Measurements from ENCODE around the gene UQCR10.

The UQCR10 gene

DNA sequence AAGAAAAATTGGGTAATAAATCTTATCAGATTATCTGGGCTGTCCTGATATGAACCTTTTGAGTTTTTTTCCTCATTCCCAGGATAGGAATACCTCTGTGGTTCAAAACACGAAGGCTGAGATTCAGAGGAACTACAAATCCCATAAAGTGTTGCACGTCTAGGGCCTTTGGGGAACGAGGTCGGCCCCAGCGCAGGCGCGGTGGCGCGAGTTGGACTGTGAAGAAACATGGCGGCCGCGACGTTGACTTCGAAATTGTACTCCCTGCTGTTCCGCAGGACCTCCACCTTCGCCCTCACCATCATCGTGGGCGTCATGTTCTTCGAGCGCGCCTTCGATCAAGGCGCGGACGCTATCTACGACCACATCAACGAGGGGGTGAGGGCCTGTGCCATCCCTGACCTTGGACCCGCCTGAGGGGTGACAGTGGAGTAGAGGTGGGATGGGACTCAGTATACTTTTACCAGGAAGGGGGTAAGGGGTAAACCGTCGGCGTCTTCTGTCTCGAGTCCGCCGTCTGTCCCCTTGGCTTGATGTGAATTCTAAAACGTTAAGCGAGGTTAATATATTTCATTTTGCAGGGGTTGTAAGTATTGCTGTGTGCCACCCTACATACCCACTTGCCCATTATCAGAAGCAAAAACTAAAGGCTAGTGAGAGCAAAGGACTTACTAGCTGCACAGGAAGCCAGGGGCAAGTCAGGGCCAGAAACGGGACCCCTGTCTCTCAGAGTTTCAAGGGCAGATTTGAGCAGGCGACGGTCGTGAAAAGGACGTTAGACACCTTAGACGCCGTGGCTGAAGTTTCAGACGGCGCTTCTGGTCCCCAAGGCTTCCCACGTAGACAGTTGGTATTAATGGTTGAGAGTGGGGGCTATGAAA lies at the start of gene UQCR10:
Gene UQCR10 (plus strand): TSS at position 199 of the 881 bp plus-strand sequence. CDS start 30 bp downstream, at position 229.
- peak within 1 kb of the TSS; percentile 84 to 94 (median 90) for H3K9ac ChIP-seq
- peak within 1 kb of the TSS; percentile 77 to 93 (median 84) for H3K4me3 ChIP-seq
- peaks cover 23 to 37% (median 28%) of the 10 kb centered on the region in 11 experiments for H3K36me3 ChIP-seq
- no peak for TF ChIP-seq Cebpa-rat (IDR thresholded peaks at IDR 0.05)
- H3K27me3 ChIP-seq, result no peaks in the 10 kb centered on the region
- peak within 1 kb of the TSS; percentile 79 to 95 (median 92) for H3K4me2 ChIP-seq
- H3K9me3 ChIP-seq (replicated peaks in 1 of 11), result no peaks in the 10 kb centered on the region
- H3K27ac ChIP-seq, result peak within 1 kb of the TSS; percentile 84 to 96 (median 90)
- peaks cover 35 to 48% (median 40%) of the 10 kb centered on the region in 10 experiments for H3K4me1 ChIP-seq
- peaks cover 0 to 24% (median 0%) of the 10 kb centered on the region in 11 experiments; a peak in 4 of 22 replicates for H4K20me1 ChIP-seq

DNA sequence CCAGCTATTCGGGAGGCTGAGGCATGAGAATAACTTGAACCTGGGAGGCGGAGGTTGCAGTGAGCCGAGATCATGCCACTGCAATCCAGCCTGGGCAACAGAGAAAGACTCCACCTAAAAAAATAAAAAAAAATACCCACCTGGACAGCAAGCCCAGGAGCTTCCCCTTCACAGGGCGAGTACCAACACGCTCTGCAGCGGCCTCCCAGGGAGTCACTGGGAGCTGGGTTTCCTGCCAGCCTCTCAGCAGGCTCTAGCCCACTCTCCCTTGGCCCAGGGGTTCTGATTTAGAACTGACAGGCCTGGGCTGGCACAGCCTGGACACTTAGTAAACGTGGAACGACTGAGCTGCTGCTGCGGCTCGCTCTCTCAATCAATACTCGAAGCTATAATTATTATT lies 49.4 kb upstream of the UQCR10 start:
- Histone ChIP-seq H3K9me3 (replicated peaks in 1 of 11) (no peaks in the 10 kb centered on the region), H3K4me1 (peaks cover 0 to 16% (median 4%) of the 10 kb centered on the region in 10 experiments; a peak in 6 of 20 replicates), H3K27ac (no peak overlapping the region), H4K20me1 (peaks cover 0 to 88% (median 24%) of the 10 kb centered on the region in 11 experiments; a peak in 13 of 22 replicates), H3K4me3 (no peak overlapping the region), H3K27me3 (peaks cover 63 to 92% (median 78%) of the 10 kb centered on the region in 11 experiments), H3K36me3 (no peaks in the 10 kb centered on the region), H3K9ac (no peak overlapping the region), H3K4me2 (no peak overlapping the region)
- TF ChIP-seq Cebpa-rat (IDR thresholded peaks at IDR 0.05), result no peak

DNA sequence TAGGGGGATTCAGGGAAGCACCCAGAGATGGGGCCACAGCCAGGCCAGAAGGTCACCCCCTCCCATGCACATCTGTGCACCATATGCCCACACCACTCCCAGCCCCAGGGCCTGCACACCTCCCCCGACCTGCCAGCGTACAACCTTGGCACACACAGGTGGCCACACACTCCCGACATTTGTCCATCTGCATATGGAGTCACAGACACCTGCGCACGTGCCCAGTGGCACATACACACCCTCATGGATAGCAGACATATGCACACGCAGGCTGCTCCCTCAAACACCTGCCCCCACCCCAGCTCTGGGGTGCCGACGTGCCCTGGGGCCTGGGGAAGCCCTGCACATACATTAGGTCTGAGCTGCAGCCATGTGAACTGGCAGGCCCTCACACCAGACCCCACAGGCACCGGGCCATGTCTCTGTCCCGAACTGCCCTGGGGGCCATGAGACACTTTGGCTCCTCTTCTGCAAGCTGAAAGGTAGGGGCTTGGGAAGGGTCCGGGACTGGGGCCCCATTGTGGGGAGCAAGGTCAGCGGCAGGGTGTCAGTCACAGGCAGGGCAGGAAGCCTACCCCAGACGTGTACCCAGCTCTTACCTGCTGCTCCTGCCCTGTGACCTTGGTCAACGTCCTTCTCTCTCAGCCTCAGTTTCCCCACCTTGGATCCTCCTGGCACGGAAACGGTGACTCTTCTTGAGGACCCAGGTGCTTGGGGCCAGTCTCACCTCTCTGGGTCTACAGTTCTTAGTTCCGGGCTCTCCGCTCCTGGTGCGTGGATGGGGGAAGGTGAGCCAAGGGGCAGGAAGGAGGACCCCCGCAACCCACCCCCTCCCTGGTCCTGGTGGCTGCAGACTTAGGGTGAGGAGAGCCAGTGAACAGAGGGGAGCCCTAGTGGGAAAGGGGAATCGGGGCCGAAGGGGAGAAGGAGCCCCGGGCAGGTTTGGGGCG lies 47.9 kb upstream of the UQCR10 start:
- H3K27me3 ChIP-seq, result peaks cover 71 to 99% (median 92%) of the 10 kb centered on the region in 11 experiments
- no peak overlapping the region for H3K9ac ChIP-seq
- no peak for TF ChIP-seq Cebpa-rat (IDR thresholded peaks at IDR 0.05)
- H3K36me3 ChIP-seq, result no peaks in the 10 kb centered on the region
- H3K9me3 ChIP-seq (replicated peaks in 1 of 11), result no peaks in the 10 kb centered on the region
- H3K4me3 ChIP-seq, result no peak overlapping the region; a peak in 1 of 20 replicates
- no peak overlapping the region for H3K4me2 ChIP-seq
- H3K27ac ChIP-seq, result no peak overlapping the region
- peaks cover 0 to 16% (median 4%) of the 10 kb centered on the region in 10 experiments; a peak in 6 of 20 replicates for H3K4me1 ChIP-seq
- peaks cover 0 to 94% (median 27%) of the 10 kb centered on the region in 11 experiments; a peak in 14 of 22 replicates for H4K20me1 ChIP-seq

- TF ChIP-seq Cebpa-rat (IDR thresholded peaks at IDR 0.05), result no peak
- Histone ChIP-seq H3K4me1 (peaks cover 0 to 14% (median 4%) of the 10 kb centered on the region in 10 experiments; a peak in 6 of 20 replicates), H3K27ac (no peak within 1 kb of the TSS), H3K27me3 (peaks cover 71 to 100% (median 96%) of the 10 kb centered on the region in 11 experiments), H3K9ac (peak within 1 kb of the TSS in 2 of 11 experiments; percentile 6 to 44; a peak in 1 of 22 replicates), H3K4me2 (peak within 1 kb of the TSS; percentile 76 to 89 (median 86)), H3K36me3 (no peaks in the 10 kb centered on the region), H4K20me1 (peaks cover 0 to 95% (median 31%) of the 10 kb centered on the region in 11 experiments; a peak in 14 of 22 replicates), H3K4me3 (peak within 1 kb of the TSS; percentile 28 to 66 (median 53); a peak in 17 of 20 replicates), H3K9me3 (replicated peaks in 1 of 11) (no peaks in the 10 kb centered on the region)
These were observed 47.1 kb upstream of the UQCR10 start, which contains the start of gene CABP7 for GRCh38 chr22:29719899-29720645. TSS of gene CABP7 (plus strand) at chr22:29720003. CDS start at chr22:29720425, 422 bp downstream.

GRCh38 chr22:29720811-29721323 lies 46.3 kb upstream of the UQCR10 start:
- peak overlapping the region in 9 of 11 experiments; percentile 7 to 89 (median 38); a peak in 8 of 22 replicates for H3K4me2 ChIP-seq
- H3K27me3 ChIP-seq, result peaks cover 68 to 99% (median 92%) of the 10 kb centered on the region in 11 experiments
- no peak for TF ChIP-seq Cebpa-rat (IDR thresholded peaks at IDR 0.05)
- peaks cover 0 to 8% (median 4%) of the 10 kb centered on the region in 10 experiments; a peak in 4 of 20 replicates for H3K4me1 ChIP-seq
- H3K9ac ChIP-seq, result no peak overlapping the region
- H3K36me3 ChIP-seq, result no peaks in the 10 kb centered on the region
- peaks cover 0 to 95% (median 31%) of the 10 kb centered on the region in 11 experiments; a peak in 14 of 22 replicates for H4K20me1 ChIP-seq
- H3K9me3 ChIP-seq (replicated peaks in 1 of 11), result no peaks in the 10 kb centered on the region
- 0 out of 20 replicates have a peak overlapping the region, but pooled peaks of 1 of the 10 experiments have one; percentile 19 for H3K4me3 ChIP-seq
- no peak overlapping the region for H3K27ac ChIP-seq

GRCh38 chr22:29722151-29722550 lies 45.0 kb upstream of the UQCR10 start:
- H3K27ac ChIP-seq, result no peak overlapping the region
- no peaks in the 10 kb centered on the region for H3K36me3 ChIP-seq
- no peaks in the 10 kb centered on the region for H3K9me3 ChIP-seq (replicated peaks in 1 of 11)
- H3K9ac ChIP-seq, result no peak overlapping the region
- peaks cover 0 to 18% (median 4%) of the 10 kb centered on the region in 10 experiments; a peak in 8 of 20 replicates for H3K4me1 ChIP-seq
- H3K4me2 ChIP-seq, result no peak overlapping the region
- peaks cover 61 to 87% (median 80%) of the 10 kb centered on the region in 11 experiments for H3K27me3 ChIP-seq
- no peak for TF ChIP-seq Cebpa-rat (IDR thresholded peaks at IDR 0.05)
- no peak overlapping the region for H3K4me3 ChIP-seq
- H4K20me1 ChIP-seq, result peaks cover 0 to 92% (median 29%) of the 10 kb centered on the region in 11 experiments; a peak in 14 of 22 replicates

DNA sequence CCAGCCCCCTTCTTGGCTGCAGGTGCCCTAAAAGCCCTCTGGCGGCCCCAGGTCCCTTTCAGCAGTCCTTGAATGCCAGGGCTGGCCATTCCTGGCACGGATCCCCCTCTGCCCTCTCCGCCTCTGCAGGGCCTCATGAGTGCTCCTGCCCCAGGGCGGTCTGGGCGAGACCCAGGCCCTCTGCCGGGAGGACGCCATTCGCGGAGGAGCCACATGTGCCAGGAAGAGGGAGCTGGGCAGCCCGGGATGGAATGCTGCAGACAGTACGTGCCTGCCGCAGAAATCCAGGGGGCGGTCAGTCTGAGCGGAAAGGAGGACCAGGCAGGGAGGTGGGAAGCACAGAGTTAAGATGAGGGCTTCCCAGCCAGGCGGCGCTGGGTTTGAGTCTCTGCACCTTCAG lies 44.6 kb upstream of the UQCR10 start:
- Histone ChIP-seq H3K4me1 (peaks cover 0 to 19% (median 4%) of the 10 kb centered on the region in 10 experiments; a peak in 9 of 20 replicates), H4K20me1 (peaks cover 0 to 87% (median 25%) of the 10 kb centered on the region in 11 experiments; a peak in 14 of 22 replicates), H3K9ac (no peak overlapping the region), H3K4me3 (no peak overlapping the region), H3K9me3 (replicated peaks in 1 of 11) (no peaks in the 10 kb centered on the region), H3K27me3 (peaks cover 57 to 82% (median 76%) of the 10 kb centered on the region in 11 experiments), H3K4me2 (no peak overlapping the region), H3K27ac (no peak overlapping the region), H3K36me3 (no peaks in the 10 kb centered on the region)
- TF ChIP-seq Cebpa-rat (IDR thresholded peaks at IDR 0.05), result no peak
